ENCODE results near the gene UQCC5.

GRCh38 chr3:52515192-52515591 is 21.2 kb upstream of the UQCC5 start:
- TF ChIP-seq REST (IDR thresholded peaks at IDR 0.05): no peak
- TF ChIP-seq POLR2A (IDR thresholded peaks at IDR 0.05; ENCODE audit: low read length): no peak
- no peak for TF ChIP-seq CHD4 (IDR thresholded peaks at IDR 0.05; ENCODE audit: borderline replicate concordance)
- TF ChIP-seq, protein P1, sequence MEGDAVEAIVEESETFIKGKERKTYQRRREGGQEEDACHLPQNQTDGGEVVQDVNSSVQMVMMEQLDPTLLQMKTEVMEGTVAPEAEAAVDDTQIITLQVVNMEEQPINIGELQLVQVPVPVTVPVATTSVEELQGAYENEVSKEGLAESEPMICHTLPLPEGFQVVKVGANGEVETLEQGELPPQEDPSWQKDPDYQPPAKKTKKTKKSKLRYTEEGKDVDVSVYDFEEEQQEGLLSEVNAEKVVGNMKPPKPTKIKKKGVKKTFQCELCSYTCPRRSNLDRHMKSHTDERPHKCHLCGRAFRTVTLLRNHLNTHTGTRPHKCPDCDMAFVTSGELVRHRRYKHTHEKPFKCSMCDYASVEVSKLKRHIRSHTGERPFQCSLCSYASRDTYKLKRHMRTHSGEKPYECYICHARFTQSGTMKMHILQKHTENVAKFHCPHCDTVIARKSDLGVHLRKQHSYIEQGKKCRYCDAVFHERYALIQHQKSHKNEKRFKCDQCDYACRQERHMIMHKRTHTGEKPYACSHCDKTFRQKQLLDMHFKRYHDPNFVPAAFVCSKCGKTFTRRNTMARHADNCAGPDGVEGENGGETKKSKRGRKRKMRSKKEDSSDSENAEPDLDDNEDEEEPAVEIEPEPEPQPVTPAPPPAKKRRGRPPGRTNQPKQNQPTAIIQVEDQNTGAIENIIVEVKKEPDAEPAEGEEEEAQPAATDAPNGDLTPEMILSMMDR (IDR thresholded peaks at IDR 0.05): no peak
- TF ChIP-seq MYC (IDR thresholded peaks at IDR 0.05; ENCODE audit: borderline replicate concordance, low read length): no peak
- TF ChIP-seq FOXS1 (CRISPR knock-in tag; IDR thresholded peaks at IDR 0.05): no peak
- TF ChIP-seq, protein P2, sequence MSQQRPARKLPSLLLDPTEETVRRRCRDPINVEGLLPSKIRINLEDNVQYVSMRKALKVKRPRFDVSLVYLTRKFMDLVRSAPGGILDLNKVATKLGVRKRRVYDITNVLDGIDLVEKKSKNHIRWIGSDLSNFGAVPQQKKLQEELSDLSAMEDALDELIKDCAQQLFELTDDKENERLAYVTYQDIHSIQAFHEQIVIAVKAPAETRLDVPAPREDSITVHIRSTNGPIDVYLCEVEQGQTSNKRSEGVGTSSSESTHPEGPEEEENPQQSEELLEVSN (IDR thresholded peaks at IDR 0.05; ENCODE audit: borderline replicate concordance, low read depth): no peak
- no peak for TF ChIP-seq PHF8 (IDR thresholded peaks at IDR 0.05; ENCODE audit: borderline replicate concordance, low read depth)
- TF ChIP-seq RFX5 (IDR thresholded peaks at IDR 0.05): no peak
- TF ChIP-seq RCOR1 (IDR thresholded peaks at IDR 0.05; ENCODE audit: low read depth, low read length): no peak
- TF ChIP-seq USF2 (IDR thresholded peaks at IDR 0.05): no peak
- no peak for TF ChIP-seq ZSCAN20 (CRISPR knock-in tag; IDR thresholded peaks at IDR 0.05)
